NCI-H774 (cell line): ENCODE data around the gene SCN4A.
"Not testable (repeated sequence)": the region's sequence is repeated elsewhere in the genome, so short reads cannot be mapped to it uniquely, and the experiment has no call there.

Source experiments
- DNase-seq: peaks from one replicate; lab custom pipeline; 2025; lab: John Stamatoyannopoulos, UW

SCN4A gene

GRCh38 chr17:63984651-63985386 lies 12.1 kb upstream of the SCN4A start:
- DNase-seq: peak; percentile 29

- DNase-seq: no peak
Measured at GRCh38 chr17:63984236-63984635, 11.5 kb upstream of the SCN4A start.

GRCh38 chr17:63983320-63983719 lies 10.6 kb upstream of the SCN4A start:
- no peak for DNase-seq

GRCh38 chr17:63982641-63983040 lies 9.9 kb upstream of the SCN4A start:
- DNase-seq: not testable (repeated sequence)

GRCh38 chr17:63978272-63979200 lies 5.8 kb upstream of the SCN4A start:
- DNase-seq: no peak

- DNase-seq: no peak
Measured at GRCh38 chr17:63976702-63977101, 4.0 kb upstream of the SCN4A start.

GRCh38 chr17:63975541-63976092 lies 2.9 kb upstream of the SCN4A start:
- DNase-seq: no peak

- DNase-seq: no peak
Measured at GRCh38 chr17:63974594-63975192, 2.0 kb upstream of the SCN4A start.

- DNase-seq: peak; percentile 15
Measured at GRCh38 chr17:63973930-63974593, 1.3 kb upstream of the SCN4A start.

- DNase-seq: no peak
Measured at GRCh38 chr17:63973247-63973646, 529 bp upstream of the SCN4A start.

- DNase-seq: no peak
Measured at GRCh38 chr17:63969278-63969677, 3.4 kb downstream of the SCN4A start.

GRCh38 chr17:63967953-63968352 lies 4.8 kb downstream of the SCN4A start:
- no peak for DNase-seq

- no peak for DNase-seq
Measured at GRCh38 chr17:63966646-63967264, 6.0 kb downstream of the SCN4A start.

- DNase-seq: no peak
Measured at GRCh38 chr17:63963123-63963522, 9.6 kb downstream of the SCN4A start.

GRCh38 chr17:63962298-63962744 lies 10.4 kb downstream of the SCN4A start:
- no peak for DNase-seq

- DNase-seq: peak; percentile 25
Measured at GRCh38 chr17:63961355-63962212, 11.1 kb downstream of the SCN4A start.

GRCh38 chr17:63960430-63960829 lies 12.3 kb downstream of the SCN4A start:
- no peak for DNase-seq

- DNase-seq: peak; percentile 10
Measured at GRCh38 chr17:63960006-63960405, 12.7 kb downstream of the SCN4A start.

GRCh38 chr17:63956296-63956920 lies 16.3 kb downstream of the SCN4A start:
- DNase-seq: no peak

- no peak for DNase-seq
Measured at GRCh38 chr17:63955791-63956190, 16.9 kb downstream of the SCN4A start.
